Activated CD4-positive, CD25-positive, alpha-beta regulatory T cell (primary cell): ENCODE measurements around the gene UBE2C.
"Not testable (repeated sequence)": the region's sequence is repeated elsewhere in the genome, so short reads cannot be mapped to it uniquely, and the experiment has no call there.

Experiments
- DNase-seq, 4 experiments: peaks; one replicate each; lab custom pipeline; 2025; lab: John Stamatoyannopoulos, UW

UBE2C gene

DNA sequence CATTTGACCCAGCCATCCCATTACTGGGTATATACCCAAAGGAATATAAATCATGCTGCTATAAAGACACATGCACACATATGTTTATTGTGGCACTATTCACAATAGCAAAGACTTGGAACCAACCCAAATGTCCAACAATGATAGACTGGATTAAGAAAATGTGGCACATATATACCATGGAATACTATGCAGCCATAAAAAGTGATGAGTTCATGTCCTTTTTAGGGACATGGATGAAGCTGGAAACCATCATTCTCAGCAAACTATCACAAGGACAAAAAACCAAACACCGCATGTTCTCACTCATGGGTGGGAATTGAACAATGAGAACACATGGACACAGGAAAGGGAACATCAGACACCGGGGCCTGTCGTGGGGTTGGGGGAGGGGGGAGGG lies 14.5 kb upstream of the UBE2C start:
- not testable (repeated sequence) for DNase-seq

DNA sequence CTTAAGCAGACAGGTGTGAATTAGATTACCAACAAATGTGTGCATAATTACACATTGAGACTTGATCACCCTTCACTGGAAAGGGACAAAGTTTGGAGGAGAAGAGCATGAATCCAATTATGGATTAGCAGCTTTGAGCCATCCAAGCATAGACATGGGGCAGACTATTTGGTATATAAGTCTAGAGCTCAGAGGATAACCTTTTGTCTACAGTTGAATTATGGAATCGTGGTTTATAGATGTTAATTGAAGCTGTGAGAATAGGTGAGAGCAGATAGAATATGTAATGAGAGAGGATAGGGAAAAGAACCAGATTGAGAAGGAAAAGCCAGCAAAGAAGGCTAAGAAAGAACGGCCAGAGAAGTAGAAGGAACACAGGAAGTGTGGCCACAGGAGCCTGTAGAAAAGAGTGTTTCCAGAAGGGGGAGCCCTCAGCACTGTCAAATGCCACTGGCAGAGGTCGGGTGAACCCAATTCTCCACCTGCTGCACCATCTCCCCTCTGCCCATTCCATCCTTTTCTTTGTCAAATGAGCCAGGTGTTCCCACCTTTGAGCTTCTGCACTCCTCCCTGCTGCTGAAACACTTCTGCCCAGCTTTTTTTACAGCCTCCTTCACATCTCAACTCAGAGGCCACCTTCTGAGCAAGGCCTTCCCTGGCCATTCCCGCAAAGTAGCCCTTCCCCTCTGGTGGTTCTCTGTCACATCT lies 13.4 kb upstream of the UBE2C start:
- peak; percentile 10 to 39 (median 33) for DNase-seq

DNA sequence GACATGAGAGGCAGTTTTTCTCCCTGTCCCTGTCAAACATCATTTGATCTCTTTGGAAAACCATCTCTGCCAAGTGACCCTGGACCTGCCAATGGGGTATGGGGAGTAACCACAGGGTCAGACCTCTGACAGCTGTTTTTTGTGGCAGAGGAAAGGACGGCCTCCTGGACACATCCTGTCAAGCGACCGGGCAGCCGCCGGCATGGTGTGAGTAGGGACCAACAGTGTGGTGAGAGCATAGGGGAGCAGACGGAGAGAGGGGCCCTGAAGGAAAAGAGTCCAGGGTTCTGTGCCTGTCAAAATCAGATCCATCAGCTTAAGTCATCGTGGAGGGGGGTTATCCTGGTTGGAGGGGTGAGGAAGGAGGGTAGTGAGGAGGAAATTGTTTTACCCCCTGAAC lies 10.6 kb upstream of the UBE2C start:
- no peak for DNase-seq

DNA sequence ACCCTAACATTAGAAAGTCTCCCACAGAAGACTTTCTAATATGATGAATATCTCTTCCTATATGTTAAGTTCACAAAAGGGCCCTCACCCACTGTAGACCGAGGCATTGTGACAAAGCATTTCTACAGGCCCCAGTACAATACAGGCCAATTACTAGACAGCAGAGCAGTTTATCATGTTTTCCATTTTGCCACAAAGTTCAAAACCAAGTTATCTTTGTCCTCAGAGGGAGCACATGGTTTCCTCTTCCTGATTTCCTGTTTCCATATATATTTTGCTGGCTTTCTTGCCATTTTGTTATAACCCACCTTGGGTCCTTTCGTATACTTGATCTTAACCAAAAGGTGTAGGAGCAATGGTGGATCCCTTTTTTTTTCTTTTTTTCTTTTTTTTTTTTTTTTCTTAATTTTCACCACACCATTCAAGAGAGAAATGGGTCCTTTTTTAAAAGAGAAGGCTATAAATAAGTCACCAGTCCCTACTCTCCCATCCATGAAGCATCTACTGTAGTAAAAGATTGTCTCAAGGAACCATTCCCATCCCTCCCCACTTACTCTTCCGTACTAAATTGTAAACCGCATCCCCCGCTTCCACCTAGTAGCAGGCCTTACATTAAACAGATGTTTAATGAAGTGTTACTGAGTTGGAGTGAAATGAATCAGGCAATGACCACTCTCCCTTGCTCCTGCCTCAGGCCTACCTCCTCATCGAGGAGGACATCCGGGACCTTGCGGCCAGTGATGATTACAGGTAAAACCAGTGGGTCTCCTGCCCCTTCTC lies 2.1 kb upstream of the UBE2C start:
- no peak for DNase-seq

DNA sequence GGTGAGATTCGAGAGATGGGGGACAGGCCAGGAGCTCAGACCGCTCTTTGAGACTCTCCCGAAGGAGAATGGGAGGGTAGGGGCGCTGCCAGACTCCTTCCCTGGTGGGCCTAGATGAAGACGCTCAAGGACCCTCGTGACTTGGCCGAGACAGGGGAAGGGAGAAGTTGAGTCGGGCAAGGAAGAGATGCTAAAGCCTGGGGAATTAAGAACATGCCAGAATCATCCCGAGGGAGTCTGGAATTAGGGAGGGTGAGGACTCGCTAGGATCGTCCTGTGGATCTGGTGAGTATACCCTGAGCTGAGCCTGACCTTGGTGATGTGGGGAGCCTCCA lies 529 bp downstream of the UBE2C start:
- no peak for DNase-seq

DNA sequence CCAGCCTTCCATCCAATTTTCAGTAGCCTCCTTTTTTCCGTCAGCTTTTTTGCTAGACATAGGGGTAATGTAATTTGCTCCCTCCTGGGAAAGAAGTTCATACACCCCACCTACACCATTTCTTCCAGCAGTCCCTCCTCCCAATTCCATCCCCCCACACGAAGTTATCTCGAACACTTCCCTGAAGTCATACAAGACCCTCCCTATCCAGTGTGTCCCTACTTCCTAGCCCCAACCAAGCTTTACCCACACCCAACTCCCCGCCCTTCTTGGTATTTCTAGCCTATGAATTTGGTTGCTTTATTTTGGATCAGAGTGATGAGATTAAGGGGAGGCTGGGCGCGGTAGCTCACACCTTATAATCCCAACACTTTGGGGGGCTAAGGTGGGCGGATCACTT lies 1.0 kb downstream of the UBE2C start:
- no peak for DNase-seq

DNA sequence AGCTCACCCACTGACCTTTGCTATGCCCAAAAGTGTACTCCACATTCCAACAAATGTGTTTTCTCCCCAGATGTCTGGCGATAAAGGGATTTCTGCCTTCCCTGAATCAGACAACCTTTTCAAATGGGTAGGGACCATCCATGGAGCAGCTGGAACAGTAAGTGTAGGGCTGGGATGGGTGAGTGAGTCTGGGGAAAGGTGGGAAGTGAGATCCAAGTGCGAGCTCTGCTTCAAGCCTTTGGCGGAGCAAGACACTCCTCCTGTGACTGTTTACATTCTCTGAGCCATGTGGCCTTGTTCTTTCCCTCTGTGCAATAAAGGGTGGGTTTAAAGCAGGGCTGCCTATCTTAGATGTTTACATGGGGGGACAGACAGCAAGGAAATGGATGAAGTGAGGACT lies 1.9 kb downstream of the UBE2C start:
- DNase-seq, result no peak

DNA sequence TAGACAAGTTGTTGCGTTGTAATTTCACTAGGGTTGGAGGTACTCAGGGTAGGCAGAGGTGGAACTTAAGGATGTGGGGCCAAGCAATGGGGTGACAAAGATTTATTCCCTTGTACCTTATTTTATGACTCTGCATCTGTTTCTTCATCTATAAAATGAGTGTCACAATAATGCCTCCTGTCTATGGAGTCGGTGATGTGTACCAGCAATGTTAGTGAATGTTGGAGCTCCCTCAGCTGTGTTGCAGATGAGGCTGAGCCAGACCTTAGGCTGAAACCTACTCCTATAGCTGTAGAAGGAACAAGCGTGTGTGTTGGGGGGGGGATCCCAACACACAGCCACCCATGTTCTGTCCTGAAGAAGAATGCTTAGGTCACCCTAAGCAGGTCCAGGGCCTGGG lies 4.5 kb downstream of the UBE2C start:
- DNase-seq, result no peak

DNA sequence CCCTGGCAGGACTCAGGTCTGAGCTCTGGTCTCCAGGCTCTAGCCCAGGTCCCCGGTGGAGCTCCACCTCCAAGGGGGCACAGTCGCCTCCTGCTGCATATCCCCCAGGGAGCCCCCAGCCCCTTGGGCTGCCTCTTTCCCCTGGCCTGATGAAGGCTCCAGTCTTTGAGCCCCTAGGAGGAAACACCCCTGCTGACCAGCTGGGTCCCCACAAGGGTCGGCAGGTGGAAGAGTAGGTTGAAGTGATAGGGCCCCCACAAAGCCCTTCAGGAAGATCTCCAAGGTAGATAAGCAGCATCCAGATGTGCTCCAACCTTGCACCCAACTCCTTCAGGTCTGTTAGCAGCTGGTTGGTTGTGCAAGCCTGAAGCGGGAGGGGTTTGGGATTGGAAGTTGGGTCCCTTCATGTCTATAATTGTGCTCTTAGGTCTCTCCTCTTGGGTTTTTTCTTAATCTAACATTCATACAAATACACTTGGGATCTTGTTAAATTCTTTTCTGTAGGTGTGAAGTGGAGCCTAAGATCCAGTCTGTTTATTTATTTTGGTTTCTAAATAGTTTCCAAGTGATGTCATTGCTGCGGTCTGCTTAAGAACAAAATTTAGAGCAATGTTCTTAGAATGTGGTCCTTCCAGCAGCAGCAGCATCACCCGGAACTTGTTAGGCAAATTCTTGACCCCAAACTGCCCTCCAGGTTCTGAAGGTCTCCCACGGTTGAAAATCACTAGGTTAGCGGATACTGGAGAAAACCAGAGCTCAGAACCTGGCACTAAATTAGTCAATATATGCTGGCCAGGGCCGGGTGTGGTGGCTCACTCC lies 5.1 kb downstream of the UBE2C start:
- DNase-seq, result no peak

DNA sequence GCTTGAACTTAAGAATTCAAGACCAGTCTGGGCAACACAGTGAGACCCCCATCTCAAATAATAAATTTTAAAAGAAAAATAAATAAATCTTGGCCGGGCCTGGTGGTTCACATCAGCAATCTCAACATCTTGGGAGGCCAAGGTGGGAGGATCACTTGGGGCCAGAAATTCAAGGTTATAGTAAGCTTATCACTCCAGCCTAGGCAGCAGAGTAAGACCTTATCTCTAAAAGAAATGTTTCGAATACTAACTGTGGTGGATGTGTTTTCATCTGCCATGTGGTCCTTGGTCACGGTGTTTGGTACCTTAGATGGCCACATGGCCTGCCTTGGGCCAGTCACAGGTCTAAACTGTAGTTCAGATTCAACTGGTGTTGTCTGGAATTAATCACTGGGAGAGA lies 5.8 kb downstream of the UBE2C start:
- DNase-seq, result no peak

DNA sequence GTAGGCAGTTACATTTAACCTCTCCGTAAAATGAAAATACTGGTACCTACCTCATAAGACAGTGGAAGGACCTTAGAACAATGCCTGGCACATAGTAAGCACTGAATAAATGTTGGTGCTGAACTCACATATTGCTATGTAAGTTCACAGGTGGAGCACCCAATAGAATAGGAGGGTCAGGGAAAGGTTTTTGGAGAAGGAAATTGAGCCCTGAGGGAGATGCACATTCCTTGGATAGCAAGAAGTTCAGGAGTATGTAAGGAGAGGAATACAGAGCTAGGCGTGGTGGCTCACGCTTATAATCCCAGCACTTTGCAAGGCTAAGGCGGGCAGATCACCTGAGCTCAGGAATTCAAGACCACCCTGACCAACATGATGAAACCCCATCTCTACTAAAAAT lies 7.0 kb downstream of the UBE2C start:
- no peak for DNase-seq

DNA sequence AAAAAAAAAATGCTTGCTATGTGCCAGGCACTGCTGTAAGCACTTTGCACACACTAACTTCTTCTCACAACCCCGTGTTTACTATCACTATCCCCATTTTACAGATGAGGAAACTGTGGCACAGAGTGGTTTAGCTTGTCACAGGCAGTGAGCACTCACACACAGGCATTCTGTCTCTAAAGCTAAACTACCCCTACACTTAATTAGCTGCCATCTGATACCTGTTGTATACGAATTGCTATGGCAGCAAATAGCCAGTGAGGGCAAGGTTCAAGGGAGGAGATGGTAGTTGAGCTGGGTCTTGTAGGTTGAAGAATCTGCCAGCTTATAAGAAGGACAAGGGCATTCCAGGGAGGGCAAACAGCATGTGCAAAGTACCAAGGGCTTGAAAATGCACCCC lies 9.5 kb downstream of the UBE2C start:
- DNase-seq, result no peak

DNA sequence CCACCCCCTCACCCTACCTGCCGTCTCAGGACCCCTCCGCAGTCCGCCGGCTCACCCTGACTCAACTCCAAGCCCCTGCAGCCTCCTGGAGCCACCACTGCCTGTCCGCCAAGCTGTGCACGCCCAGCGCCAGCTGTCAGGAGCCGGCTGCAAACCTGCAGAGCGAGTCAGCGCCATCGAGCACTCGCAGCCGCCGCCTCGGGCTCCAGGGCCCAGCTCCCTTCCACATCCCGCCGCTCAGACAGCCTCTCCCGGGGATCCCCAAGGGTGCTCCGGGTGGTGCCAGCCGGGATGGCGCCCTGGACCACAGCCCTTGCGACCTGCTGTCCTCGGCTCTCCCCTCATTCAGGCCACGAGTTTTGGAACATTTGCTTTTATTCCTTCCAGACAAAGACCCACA lies 10.4 kb downstream of the UBE2C start:
- DNase-seq, result peak in 1 of 4 experiments; percentile 3

DNA sequence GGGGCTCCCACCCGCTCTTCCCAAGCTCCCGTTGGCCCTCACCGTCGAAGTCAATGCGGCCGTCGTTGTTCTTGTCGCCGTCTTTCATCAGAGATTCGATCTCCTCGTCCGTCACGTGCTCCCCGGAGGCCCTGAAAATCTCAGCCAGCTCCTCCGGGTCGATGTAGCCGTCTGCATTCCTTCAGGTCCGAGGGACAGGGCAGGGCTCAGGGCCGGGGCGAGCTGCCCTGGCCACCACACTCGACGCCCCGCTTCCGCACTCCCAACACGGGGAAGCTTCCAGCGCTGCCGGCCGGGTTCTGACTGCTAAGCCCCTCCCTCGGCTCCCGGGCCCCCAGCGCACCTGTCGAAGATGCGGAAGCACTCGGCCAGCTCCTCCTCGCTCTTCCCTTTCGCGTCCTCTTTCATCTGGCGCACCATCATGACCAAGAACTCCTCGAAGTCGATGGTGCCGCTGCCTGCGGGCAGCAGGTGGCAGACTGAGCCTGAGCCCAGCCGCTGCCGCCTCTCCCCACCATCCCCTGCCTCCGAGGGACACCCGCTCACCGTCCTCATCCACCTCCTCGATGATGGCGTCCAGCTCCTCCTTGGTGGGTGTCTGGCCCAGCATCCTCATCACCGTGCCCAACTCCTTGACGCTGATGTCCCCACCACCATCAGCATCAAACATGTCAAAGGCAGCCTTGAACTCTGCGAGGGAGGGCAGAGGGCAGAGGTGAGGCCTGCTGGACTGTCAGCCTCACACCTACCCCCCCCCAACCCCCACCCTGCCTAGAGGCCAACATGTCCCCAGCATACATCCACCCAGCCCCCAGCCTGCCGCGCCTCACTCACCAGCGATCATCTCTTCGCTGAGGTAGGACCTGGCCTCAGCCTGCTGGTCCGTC lies 11.7 kb downstream of the UBE2C start:
- peak in 3 of 4 experiments; percentile 5 to 15 (median 14) for DNase-seq

DNA sequence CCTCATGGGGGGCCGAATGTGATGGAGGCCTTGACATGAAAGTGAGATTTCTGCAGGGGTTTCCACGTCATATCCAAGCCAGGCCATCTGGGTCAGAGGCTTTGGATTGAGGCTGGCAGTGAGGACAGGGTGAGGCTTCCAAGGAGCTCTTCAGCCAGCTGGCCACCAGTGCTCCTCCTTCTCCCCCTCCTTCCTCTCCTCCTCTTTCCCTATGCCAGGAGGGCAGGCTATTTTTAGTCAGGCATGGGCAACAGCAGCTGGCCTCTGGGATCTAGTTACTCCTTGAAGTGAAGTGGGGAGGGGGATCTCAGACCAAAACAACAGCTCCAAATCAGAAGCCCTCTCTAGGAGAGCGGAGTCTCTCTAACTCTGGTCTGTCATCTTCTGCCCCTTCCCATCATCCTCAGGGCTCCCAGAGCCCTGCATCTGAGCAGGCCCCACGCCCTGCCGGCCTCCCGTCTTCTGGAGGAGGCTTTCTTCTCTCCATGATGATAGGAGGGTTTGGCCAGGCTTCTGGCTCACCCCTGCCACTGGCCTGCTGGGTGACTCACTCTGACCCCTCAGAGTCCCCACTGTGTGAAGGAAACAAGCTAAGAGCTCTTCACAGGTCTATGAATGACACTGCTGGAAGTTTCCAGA lies 14.1 kb downstream of the UBE2C start:
- no peak for DNase-seq

DNA sequence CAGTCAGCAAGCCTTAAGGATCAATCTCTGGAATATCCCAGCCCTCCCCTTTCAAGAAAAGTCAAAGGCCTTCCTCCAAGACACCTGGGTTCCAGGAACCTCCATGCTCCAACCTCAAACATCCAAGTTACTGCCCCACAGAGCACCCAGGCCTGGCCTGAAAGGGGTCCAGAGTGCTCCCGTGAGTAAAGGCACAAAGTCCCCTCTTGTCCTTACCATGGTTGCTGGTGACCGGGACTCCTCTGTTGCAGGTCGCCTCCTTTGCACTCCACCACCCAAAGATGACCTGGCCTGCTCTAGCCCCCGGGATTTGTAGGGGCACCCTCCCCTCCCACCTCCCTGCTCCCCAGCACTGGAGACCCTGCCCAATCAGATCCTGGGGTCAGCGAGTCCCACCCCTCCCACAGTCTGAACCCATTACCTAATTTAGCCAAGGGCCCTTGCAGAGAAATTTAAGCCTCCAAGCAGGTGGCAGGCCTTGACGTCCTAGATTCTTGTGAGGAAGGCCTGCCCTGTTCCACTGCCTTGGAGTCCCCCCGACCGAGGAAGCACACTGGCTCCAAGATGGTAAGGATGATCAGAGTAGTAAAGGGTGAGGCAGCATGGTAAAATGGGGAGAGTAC lies 14.7 kb downstream of the UBE2C start, which contains the start of gene TNNC2:
Gene TNNC2, minus strand, starts transcription at position 283 of the 623 bp plus-strand sequence. Its CDS starts 64 bp downstream, at position 219.
- DNase-seq, result no peak

DNA sequence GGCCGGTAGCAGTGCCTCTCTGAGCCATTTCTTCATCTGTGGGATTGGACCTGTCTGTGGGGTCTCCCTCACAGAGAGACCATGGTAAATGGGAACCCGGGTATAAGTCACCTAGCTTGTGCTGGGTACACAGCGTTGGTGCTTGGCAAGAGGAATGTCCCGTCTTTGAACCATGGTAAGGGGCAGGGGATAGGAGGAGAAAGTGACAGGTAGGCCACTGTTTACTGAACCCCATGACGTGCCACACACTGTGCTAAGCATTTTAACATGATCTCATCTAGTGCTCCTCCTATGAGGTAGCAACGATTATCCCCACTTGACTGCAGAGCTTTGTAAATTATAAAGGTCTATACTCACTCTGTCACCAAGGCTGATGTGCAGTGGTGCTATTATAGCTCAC lies 15.3 kb downstream of the UBE2C start:
- DNase-seq, result no peak

DNA sequence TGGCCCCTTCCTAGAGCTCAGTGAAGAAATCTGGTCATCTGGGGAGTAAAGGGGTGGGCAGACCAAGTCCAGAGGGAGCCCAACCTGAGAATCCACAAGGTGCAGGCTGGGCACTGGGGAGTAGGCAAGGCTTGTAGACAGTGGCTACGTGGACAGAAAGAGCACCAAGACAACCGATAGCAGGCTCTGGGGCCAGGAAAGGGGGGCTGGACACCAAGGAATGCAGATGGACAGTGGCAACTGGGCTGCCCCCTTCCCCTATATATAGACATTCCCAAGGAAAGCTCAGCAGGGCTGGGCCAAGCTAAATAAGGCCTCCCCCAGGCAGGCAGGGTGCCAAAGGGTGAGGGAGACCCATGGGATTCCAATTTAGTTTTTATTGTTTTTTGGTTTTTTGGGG lies 16.1 kb downstream of the UBE2C start:
- no peak for DNase-seq

DNA sequence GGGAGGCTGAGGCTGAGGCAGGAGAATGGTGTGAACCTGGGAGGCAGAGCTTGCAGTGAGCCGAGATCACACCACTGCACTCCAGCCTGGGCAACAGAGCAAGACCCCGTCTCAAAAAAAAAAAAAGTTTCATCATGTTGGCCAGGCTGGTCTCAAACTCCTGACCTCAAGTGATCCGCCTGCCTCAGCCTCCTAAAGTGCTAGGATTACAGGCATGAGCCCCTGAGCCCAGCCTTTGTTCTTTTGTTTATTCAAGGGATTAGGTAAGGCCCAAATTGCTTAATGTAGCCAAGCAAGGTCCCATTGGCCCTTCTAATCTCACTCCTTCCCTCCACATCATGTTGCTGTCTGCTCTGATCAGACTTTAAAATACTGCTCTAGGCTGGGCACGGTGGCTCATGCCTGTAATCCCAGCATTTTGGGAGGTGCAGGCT lies 17.2 kb downstream of the UBE2C start:
- not testable (repeated sequence) for DNase-seq

DNA sequence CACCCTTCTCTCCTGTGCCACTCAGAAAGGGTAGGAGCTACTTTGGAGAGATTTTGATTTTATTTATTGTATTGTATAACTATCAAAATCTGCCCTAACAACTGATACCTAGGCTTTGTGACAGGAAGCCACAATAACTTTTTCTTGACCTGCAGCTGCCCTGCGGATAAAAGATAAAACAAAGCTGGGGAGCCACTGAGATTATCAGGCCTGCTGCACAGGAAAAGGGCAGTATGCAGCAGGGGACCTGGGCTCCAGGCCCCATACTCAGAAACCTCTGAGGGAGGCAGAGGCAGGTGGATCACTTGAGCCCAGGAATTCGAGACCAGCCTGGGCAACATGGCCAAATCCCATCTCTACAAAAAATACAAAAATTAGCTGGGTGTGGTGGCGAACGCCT lies 20.2 kb downstream of the UBE2C start:
- no peak for DNase-seq
